Transverse colon (tissue), 4 donors: ENCODE data around the gene RPS6KA4. TPM values are rescaled to one million over a fixed set of nuclear protein-coding genes. Genes with fewer than 3 reads are reported as not detected.

Experiments used
- DNase-seq: peaks from one replicate; pipeline ENCODE4 v3.0.0-alpha.2; 2019
- H3K27ac ChIP-seq, 4 donors: fragments of 200-600 bp; sonication (generic); 2 replicates each; pipeline ENCODE4 v1.5.1; 2016 to 2018; ENCODE audit warnings: inconsistent platforms in 4 of 4
- H3K27me3 ChIP-seq: fragments of 200-600 bp; sonication (generic); 2 replicates; pipeline ENCODE4 v1.5.1; 2017; ENCODE audit warnings: inconsistent platforms
- H3K36me3 ChIP-seq, 4 donors: fragments of 200-600 bp; sonication (generic); 2 replicates each; pipeline ENCODE4 v1.5.1; 2017 to 2019; ENCODE audit warnings: inconsistent platforms in 4 of 4
- H3K4me1 ChIP-seq, 4 donors: fragments of 200-600 bp; sonication (generic); 2 replicates each; pipeline ENCODE4 v1.5.1; 2017 to 2020; ENCODE audit warnings: inconsistent platforms in 4 of 4
- H3K4me3 ChIP-seq, 4 donors: fragments of 200-600 bp; sonication (generic); 1 replicate in 1 of 4; 2 replicates in 3 of 4; pipeline versions ENCODE4 v1.5.1 to v1.6.1; 2017 to 2019; ENCODE audit warnings: inconsistent platforms in 4 of 4
- H3K9me3 ChIP-seq, 2 donors: fragments of 200-600 bp; sonication (generic); 2 replicates each; pipeline ENCODE4 v1.5.1; 2017 to 2019; ENCODE audit warnings: inconsistent platforms in 2 of 2
- CTCF ChIP-seq, 5 experiments: fragments of 200-600 bp in 3 of 5; fragments of 450-650 bp in 2 of 5; sonication (generic) in 3 of 5; IDR thresholded peaks; 1 replicate in 2 of 5; 2 replicates in 3 of 5; pipeline ENCODE4 v1.5.1; 2016 to 2017; ENCODE audit warnings: antibody characterized with exemption in 5 of 5, inconsistent platforms in 3 of 5, mild to moderate bottlenecking in 2 of 5, moderate library complexity in 1 of 5
- EP300 ChIP-seq: sonication (generic); formaldehyde crosslinking; IDR thresholded peaks from one replicate; pipeline ENCODE4 v1.6.1; 2017; ENCODE audit warnings: antibody characterized with exemption, low read depth
- POLR2A ChIP-seq: fragments of 450-650 bp; IDR thresholded peaks from one replicate; pipeline ENCODE4 v1.6.1; 2016; ENCODE audit warnings: antibody characterized with exemption, mild to moderate bottlenecking, moderate library complexity
- POLR2AphosphoS5 ChIP-seq, 3 donors: sonication (generic); formaldehyde crosslinking; IDR thresholded peaks; one replicate each; pipeline ENCODE4 v1.6.1; 2016; ENCODE audit warnings: antibody characterized with exemption in 3 of 3
- WGBS, 2 donors: methylation state at CpG; one replicate each; pipeline ENCODE4 v1.1.5; 2018; ENCODE audit warnings: low coverage in 1 of 2; 5-methylcytosine and 5-hydroxymethylcytosine counted together
- in situ Hi-C, 4 donors: fragments of 200-750 bp; cut with MboI; loops; one replicate each; pipeline versions ENCODE4 v1.15.0 to v1.15.1; 2017; ENCODE audit warnings: low sequenced_read_pairs in 3 of 4, low pct_ligation_motif_present in 1 of 4, low pct_unique_long_range_greater_than_20kb in 1 of 4
- intact Hi-C: fragments of 100-400 bp; cut with DNase I; formaldehyde crosslinking; loops from one replicate; pipeline ENCODE4 v1.15.1; 2023; ENCODE audit warnings: low total_unique reads
- total RNA-seq, 4 donors: library from RNA; depleted of rRNA; stranded (reverse); fragments of >200 nt; gene quantifications; one replicate each; pipeline ENCODE4 v1.1.0, GENCODE V29; 2016

Gene RPS6KA4
- total RNA-seq, 4 donors from 2014 or later, result 14.5 to 86.0 (median 34.5) TPM

DNA sequence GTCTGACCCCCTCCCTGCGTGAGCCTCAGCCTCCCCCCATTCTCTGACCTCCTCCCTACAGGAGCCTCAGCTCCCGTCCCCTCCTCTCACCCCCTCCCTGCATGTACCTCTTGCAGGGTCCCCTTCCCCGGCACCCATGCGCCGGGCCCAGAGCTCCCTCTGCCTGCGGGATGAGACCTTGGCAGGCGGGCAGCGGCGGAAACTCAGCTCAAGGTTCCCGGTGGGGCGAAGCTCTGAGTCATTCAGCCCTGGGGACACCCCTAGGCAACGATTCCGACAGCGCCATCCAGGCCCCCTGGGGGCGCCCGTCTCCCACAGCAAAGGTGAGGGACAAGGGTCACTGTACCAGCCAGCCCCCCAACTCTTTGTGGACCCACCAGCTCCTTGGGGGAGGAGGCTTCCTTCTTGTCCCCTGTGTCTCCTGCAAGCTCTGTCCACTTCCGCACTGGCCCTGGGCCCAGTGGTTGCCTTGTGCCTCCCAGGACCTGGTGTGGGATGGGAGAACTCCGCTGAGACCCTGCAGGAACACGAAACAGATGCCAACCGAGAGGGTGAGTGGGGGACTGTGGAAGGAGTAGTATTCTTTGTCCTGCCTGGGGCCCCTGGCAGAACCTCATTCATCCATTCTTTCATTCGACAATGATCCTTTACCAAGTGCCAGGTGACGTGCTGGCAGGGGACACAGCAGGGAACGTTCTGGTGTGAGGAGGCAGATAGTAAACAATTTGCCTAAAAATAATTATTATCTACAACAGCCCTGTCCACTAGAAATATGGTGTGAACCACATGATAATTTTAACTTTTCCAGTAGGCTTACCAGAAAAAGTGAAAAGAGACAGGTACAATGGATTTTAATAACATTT, 3.7 kb upstream of the RPS6KA4 start:
- in situ Hi-C loops (no loop called here), intact Hi-C loops (no loop called here)
- DNase-seq, result peak; percentile 66
- Histone ChIP-seq H3K4me1 (peaks cover 21 to 37% (median 33%) of the 10 kb centered on the region in 4 donors), H3K9me3 (no peaks in the 10 kb centered on the region), H3K4me3 (peak overlapping the region in 1 of 4 donors; percentile 28), H3K36me3 (no peaks in the 10 kb centered on the region), H3K27ac (peak overlapping the region; percentile 15 to 73 (median 54)), H3K27me3 (no peaks in the 10 kb centered on the region)
- WGBS, 2 donors, result 39 to 46% methylated on average over 7 to 22 of the region's 23 CpGs
- peak; percentile 51 for TF ChIP-seq POLR2A
- TF ChIP-seq POLR2AphosphoS5 (IDR thresholded peaks at IDR 0.05), result no peak
- TF ChIP-seq CTCF (IDR thresholded peaks at IDR 0.05), result peak; percentile 53 to 83 (median 66)
- TF ChIP-seq EP300, result no peak

DNA sequence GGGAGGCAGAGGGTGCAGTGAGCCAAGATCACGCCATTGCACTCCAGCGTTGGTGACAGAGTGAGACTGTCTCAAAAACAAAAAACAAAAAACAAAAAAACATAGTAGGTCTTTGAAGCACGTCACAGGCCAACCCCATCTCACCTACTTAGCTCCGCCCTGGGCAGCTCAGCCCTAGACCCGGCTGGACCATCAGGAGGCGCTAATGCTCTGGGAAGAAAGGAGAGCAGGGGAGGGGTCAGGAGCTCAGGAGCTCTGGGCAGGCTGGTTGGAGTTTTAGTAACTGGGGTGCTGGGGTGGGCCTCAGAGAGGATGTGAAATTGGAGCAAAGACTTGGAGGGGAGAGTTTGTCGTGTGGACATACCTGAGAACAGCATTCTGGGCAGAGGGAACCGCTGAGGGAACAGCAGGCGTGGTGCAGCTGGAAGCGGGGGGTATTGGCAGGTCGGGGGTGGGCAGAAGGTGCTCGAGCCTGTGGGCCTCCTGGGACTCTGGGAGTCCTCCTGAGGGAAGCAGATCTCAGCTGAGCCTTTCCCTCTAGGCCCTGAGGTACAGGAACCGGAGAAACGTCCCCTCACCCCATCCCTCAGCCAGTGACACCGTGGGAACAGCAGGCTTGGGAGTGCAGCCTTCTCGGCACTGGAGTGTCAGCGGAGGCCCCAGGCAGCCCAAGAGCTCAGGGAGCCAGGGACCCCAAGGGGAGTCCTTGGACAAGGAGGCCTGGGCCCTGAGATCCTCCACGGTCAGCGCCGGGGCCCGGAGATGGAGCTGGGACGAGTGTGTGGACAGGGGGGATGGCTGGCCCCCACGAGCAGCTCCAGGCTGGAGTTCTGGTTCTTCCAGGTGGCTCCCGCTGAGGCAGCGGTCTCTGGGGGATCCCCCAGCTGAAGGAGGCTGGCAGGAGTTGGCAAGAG, 2.2 kb upstream of the RPS6KA4 start:
- Histone ChIP-seq H3K27me3 (no peaks in the 10 kb centered on the region), H3K27ac (no peak overlapping the region), H3K36me3 (no peaks in the 10 kb centered on the region), H3K4me3 (no peak overlapping the region), H3K4me1 (peaks cover 21 to 41% (median 36%) of the 10 kb centered on the region in 4 donors), H3K9me3 (no peaks in the 10 kb centered on the region)
- WGBS, 2 donors, result 73 to 81% methylated on average over 6 to 21 of the region's 25 CpGs
- no peak for DNase-seq
- in situ Hi-C loops (no loop called here), intact Hi-C loops (no loop called here)
- TF ChIP-seq EP300, result no peak
- peak in 1 of 5 experiments; percentile 34 for TF ChIP-seq CTCF (IDR thresholded peaks at IDR 0.05)
- TF ChIP-seq POLR2AphosphoS5 (IDR thresholded peaks at IDR 0.05), result no peak
- TF ChIP-seq POLR2A, result no peak

GRCh38 chr11:64357446-64357845, 1.5 kb upstream of the RPS6KA4 start:
- TF ChIP-seq CTCF (IDR thresholded peaks at IDR 0.05) (no peak), EP300 (no peak), POLR2AphosphoS5 (IDR thresholded peaks at IDR 0.05) (no peak), POLR2A (no peak)
- peak overlapping the region in 2 of 4 donors; percentile 82 to 87 for H3K27ac ChIP-seq
- intact Hi-C loops, result no loop called here
- no peak overlapping the region for H3K4me3 ChIP-seq
- WGBS, 2 donors, result 91% methylated on average over 6 of the region's 6 CpGs; no CpG with 5 or more reads in 1 of the 2 donors
- in situ Hi-C loops, result no loop called here
- H3K36me3 ChIP-seq, result peaks cover 0 to 1% (median 0%) of the 10 kb centered on the region in 4 donors
- no peaks in the 10 kb centered on the region for H3K27me3 ChIP-seq
- H3K4me1 ChIP-seq, result peaks cover 21 to 41% (median 36%) of the 10 kb centered on the region in 4 donors
- DNase-seq, result no peak
- H3K9me3 ChIP-seq, result no peaks in the 10 kb centered on the region
